Activated CD8-positive, alpha-beta T cell treated with anti-CD3 and anti-CD28 coated beads, Interleukin-2, amount 10 ng/mL, durations not matched to agents 7 days and 5 days (primary cell): ENCODE results near the gene DDX18. TPM values are rescaled to one million over a fixed set of nuclear protein-coding genes. Genes with fewer than 3 reads are reported as not detected.

ENCODE experiments used
- ATAC-seq: fragments of 150-1000 bp; cut with Tn5 transposase; one replicate; pipeline ENCODE4 v1.10.0; 2021; ENCODE audit warnings: moderate library complexity
- CTCF ChIA-PET: fragments of 350-600 bp; sonication (Branson Sonifier 250); formaldehyde crosslinking; loops from one replicate; lab custom pipeline; 2021; ENCODE audit warnings: antibody characterized with exemption; lab: Charles Lee
- POLR2A ChIA-PET: fragments of 350-600 bp; sonication (Branson Sonifier 250); formaldehyde crosslinking; loops from one replicate; lab custom pipeline; 2021; ENCODE audit warnings: antibody characterized with exemption; lab: Charles Lee
- DNase-seq: peaks from one replicate; pipeline ENCODE4 v3.0.0-alpha.2; 2020
- H3K27ac Mint-ChIP-seq: one replicate; pipeline ENCODE4 v1.8.0; 2021; ENCODE audit warnings: mild to moderate bottlenecking, mixed read lengths
- H3K27me3 Mint-ChIP-seq: one replicate; pipeline ENCODE4 v1.8.0; 2021; ENCODE audit warnings: low read depth, mixed read lengths
- H3K36me3 Mint-ChIP-seq: one replicate; pipeline ENCODE4 v1.8.0; 2021; ENCODE audit warnings: low read depth, mixed read lengths
- H3K4me1 Mint-ChIP-seq: one replicate; pipeline ENCODE4 v1.8.0; 2021; ENCODE audit warnings: low read depth, mixed read lengths
- H3K4me3 Mint-ChIP-seq: one replicate; pipeline ENCODE4 v1.8.0; 2021; ENCODE audit warnings: mild to moderate bottlenecking, mixed read lengths
- H3K9me3 Mint-ChIP-seq: one replicate; pipeline ENCODE4 v1.8.0; 2022; ENCODE audit warnings: mixed read lengths; ENCODE audit not compliant: insufficient read depth
- total RNA-seq, 2 experiments: library from RNA; stranded (reverse); gene quantifications; one replicate each; pipeline ENCODE4 v1.2.3, GENCODE V29; 2021

Gene DDX18
- total RNA-seq, 2 experiments from 2014 or later, result 73.0 to 77.7 TPM

GRCh38 chr2:117858892-117859531, 44.5 kb downstream of the DDX18 start:
- Mint-ChIP-seq H3K9me3 (no peaks in the 10 kb centered on the region), H3K4me3 (no peak overlapping the region), H3K4me1 (no peaks in the 10 kb centered on the region), H3K36me3 (no peaks in the 10 kb centered on the region), H3K27ac (no peak overlapping the region), H3K27me3 (peaks cover 2% of the 10 kb centered on the region)
- CTCF ChIA-PET, result no interaction called here
- DNase-seq (no peak), ATAC-seq (no peak)
- POLR2A ChIA-PET, result no interaction called here

GRCh38 chr2:117859532-117859911, 45.0 kb downstream of the DDX18 start:
- H3K36me3 Mint-ChIP-seq, result no peaks in the 10 kb centered on the region
- ATAC-seq, result no peak
- DNase-seq, result no peak
- no peaks in the 10 kb centered on the region for H3K9me3 Mint-ChIP-seq
- no peaks in the 10 kb centered on the region for H3K4me1 Mint-ChIP-seq
- POLR2A ChIA-PET, result no interaction called here
- H3K27me3 Mint-ChIP-seq, result peaks cover under 1% of the 10 kb centered on the region
- no peak overlapping the region for H3K27ac Mint-ChIP-seq
- CTCF ChIA-PET, result no interaction called here
- H3K4me3 Mint-ChIP-seq, result no peak overlapping the region

GRCh38 chr2:117859924-117860647, 45.6 kb downstream of the DDX18 start:
- ATAC-seq (no peak), DNase-seq (no peak)
- Mint-ChIP-seq H3K4me3 (no peak overlapping the region), H3K27me3 (no peaks in the 10 kb centered on the region), H3K9me3 (no peaks in the 10 kb centered on the region), H3K36me3 (no peaks in the 10 kb centered on the region), H3K27ac (no peak overlapping the region), H3K4me1 (no peaks in the 10 kb centered on the region)
- POLR2A ChIA-PET, result no interaction called here
- CTCF ChIA-PET, result no interaction called here

DNA sequence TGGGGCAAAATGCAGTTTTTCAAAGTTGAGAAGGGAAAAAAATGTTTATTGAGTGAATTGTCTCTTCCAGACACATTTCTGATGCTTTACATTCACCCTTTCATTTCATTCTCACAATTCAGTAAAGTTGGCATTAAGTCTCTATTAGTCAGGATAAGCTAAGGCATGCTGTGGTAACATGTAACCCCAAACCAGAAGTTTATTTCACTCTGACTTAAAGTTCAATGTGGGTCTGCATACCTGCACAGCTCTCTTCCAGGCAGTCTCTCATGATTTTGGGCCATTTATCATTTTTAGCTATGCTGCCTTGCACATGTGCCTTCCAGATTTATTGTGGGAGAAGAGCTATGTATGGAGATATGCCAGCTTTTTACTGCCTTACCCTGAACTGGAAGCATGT, 48.0 kb downstream of the DDX18 start:
- no peak for DNase-seq
- Mint-ChIP-seq H3K4me3 (no peak overlapping the region), H3K9me3 (no peaks in the 10 kb centered on the region), H3K36me3 (no peaks in the 10 kb centered on the region), H3K4me1 (no peaks in the 10 kb centered on the region), H3K27me3 (peaks cover 2% of the 10 kb centered on the region), H3K27ac (no peak overlapping the region)
- no peak for ATAC-seq
- CTCF ChIA-PET, result no interaction called here
- POLR2A ChIA-PET, result no interaction called here

- ChIA-PET CTCF (no interaction called here), POLR2A (no interaction called here)
- Mint-ChIP-seq H3K27ac (no peak overlapping the region), H3K4me3 (no peak overlapping the region), H3K9me3 (no peaks in the 10 kb centered on the region), H3K36me3 (no peaks in the 10 kb centered on the region), H3K27me3 (no peaks in the 10 kb centered on the region), H3K4me1 (no peaks in the 10 kb centered on the region)
- DNase-seq, result no peak
- ATAC-seq, result no peak
Observed at GRCh38 chr2:117875786-117876185, 61.3 kb downstream of the DDX18 start.

GRCh38 chr2:117879003-117879402, 64.5 kb downstream of the DDX18 start:
- H3K4me3 Mint-ChIP-seq, result no peak overlapping the region
- H3K27ac Mint-ChIP-seq, result no peak overlapping the region
- no peaks in the 10 kb centered on the region for H3K4me1 Mint-ChIP-seq
- ChIA-PET POLR2A (no interaction called here), CTCF (no interaction called here)
- DNase-seq (no peak), ATAC-seq (no peak)
- H3K9me3 Mint-ChIP-seq, result peaks cover 14% of the 10 kb centered on the region
- H3K36me3 Mint-ChIP-seq, result no peaks in the 10 kb centered on the region
- H3K27me3 Mint-ChIP-seq, result no peaks in the 10 kb centered on the region

Other genes with a start within 250 kb of the DDX18 start
- gene CCDC93, start 199.4 kb downstream of the DDX18 start, total RNA-seq, result 10 to 100 TPM; 31.7 to 34.3 TPM